Stimulated activated CD8-positive, alpha-beta memory T cell treated with anti-CD3 and anti-CD28 coated beads, Interleukin-15, amount 100 ng/mL, for 1 hour (primary cell): Measurements from ENCODE around the gene LAMTOR2.

Experiments
- DNase-seq: peaks from one replicate; pipeline ENCODE4 v3.0.0-alpha.2; 2020; ENCODE audit warnings: low read depth

The LAMTOR2 gene

DNA sequence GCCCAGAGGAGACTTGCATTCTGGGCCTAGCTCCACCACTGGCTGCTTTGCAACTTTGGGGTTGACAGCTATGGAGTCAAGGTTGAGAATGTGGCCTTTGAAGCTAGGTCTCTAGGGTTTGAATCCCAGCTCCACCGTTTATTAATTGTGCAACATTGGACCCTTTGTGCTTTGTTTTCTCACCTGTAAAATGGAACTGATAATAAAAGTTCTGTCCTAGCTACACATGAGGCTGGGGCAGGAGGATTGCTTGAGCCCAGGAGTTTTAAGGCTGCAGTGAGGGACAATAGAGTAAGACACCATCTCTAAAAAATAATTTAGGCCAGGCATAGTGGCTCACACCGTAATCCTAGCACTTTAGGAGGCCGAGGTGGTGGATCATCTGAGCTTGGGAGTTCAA, 44.7 kb downstream of the LAMTOR2 start:
- no peak for DNase-seq

DNA sequence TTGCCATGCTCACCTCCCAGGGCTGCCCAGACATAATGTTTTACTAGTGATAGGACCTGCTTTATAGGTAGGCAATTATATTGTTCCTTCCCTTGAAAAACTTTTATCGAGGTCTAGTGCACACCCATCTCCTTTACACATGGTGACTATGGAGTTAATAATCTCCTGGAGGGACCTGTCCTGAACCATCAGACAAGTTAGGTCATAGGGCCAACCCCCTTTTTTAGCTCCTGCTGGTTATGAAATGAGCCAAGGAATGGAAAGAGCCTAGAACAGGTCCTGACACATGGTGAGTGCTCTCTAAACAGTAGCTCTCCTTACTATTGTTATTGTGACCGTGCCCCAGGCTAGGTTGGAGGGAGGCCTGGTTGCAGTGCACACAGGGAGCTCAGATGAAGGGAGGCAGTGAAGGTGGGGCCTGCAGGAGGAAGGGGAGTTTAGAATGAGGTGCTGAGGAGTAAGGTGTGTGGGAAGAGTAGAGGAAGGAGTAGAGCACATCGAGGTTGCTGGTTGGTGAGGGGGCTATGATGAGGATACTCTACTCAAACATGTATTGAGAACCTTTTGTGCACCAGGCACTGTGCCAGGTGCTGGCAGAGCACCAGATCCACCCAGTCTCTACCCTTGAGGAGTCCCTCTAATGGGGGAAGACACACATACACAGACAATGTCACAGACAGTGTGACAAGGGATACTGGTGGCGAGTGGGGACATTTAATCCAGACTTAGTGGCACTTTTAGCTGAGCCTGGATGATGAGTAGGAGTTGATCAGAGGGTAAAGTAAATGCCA, 45.8 kb downstream of the LAMTOR2 start:
- no peak for DNase-seq

DNA sequence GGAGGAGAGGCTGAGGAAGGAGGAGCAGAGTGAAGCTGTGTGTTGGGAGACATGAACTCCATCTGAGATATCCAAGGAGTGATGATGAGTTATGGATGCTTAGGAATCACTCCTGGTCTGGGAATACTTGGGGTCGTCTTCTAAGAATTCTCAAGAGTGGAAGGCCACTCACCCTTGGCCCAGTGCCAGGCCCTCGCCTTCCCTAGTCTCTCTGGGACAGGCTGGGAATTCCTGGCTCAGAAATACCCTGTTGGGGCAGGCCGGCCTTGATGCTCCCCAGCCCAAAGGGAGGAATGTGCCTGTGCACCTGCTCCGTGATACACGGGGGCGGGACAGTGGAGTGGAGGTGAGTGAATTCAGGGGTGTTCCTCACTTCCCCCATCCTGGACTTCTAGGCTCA, 47.3 kb downstream of the LAMTOR2 start:
- DNase-seq, result no peak

DNA sequence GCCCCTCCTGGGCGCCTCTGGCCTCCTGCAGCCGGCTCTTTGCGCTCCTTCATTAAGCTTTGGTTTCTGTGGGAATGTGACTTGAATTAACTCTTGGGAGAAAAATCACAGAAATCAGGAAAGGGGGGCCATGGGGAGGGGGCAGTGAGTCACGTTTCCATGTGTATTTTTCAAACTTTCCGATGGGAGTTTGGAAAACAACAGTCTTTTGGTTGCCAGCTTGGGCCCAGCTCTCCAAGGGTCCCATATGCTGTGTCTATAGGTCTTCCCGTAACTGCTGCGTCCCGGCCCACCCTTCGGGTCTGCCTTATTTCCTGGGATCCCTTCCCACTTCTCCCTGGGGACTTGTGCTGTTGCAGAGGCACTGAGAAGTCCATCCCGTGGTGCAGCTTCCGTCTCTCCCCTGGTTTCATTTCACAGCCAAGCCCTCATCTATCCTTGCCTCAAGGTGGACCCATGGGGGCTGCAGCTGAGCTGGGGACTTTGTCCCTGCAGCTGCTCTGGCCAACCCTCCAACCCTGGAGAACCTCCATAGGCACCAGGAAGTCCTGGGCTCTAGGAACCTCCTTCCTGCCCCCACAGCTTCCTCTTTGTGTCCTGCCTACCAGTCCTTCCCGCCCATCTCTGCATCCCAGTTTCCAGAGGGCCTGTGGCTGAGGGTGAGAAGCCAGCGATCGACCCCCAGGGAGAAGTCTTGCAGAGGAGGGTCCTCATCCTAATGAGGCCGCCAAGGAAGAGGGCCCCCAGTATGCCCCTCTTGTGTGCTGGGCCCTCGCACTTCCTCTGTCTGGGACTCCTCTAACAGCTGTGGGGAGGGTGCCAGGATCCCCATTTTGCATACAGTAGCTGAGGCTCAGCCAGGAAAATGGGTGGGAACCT, 48.3 kb downstream of the LAMTOR2 start:
- no peak for DNase-seq

DNA sequence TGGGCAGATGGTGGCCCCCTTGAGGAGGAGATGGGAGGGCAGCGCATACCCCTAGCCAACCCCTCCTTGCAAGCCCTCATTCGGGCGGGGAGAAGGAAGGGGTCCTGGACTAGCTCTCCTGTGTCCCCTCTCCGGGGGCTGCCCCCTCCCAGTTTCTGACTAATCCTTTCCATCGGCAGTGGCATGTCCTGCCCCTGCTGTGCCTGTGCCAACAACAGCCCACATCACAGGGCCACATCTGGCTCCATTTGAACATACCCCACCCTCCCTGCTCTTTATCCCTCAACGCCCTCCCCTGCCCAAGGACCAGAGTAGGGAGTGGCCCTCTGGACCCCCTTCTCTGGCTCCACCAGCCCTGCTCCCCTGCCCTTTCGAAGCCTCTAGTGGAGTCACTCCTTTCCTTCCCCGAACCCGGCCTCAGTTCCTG, 49.0 kb downstream of the LAMTOR2 start:
- DNase-seq, result no peak

DNA sequence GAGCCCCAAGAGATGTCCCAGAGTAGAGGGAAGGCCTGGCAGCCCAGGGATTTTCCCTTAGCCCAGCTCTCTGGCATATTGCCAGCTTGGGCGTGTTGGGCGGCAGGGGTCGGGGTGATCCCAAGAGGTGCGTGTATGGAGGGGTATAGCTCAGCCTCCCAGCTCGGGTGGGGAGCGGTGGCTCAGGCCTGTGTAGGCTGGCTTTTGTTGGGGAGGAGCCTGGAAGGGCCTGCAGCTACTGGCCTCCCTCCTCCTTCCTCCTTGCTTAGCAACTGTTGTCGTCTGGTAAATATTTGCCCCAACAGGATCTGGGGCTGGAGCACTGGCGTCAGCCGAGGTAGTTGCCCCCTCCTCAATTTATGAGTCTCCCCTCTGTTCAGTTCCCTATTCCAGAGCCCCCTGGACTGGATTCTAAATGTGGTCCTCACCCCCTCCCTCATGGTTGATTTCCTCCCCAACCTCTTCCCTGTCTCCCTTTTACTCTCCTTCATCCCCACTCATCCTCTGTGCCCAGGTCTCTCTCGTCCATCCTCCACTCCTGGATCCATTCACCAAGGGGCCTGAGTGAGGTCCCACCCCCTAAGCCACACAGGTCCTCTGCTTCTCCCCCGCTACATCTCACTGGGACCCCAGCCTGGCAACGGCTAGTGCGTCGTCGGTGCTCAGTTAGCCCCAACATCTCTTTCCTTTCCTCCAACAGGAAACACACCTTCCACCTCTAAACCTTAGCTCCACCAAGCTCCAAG, 49.7 kb downstream of the LAMTOR2 start:
- no peak for DNase-seq

DNA sequence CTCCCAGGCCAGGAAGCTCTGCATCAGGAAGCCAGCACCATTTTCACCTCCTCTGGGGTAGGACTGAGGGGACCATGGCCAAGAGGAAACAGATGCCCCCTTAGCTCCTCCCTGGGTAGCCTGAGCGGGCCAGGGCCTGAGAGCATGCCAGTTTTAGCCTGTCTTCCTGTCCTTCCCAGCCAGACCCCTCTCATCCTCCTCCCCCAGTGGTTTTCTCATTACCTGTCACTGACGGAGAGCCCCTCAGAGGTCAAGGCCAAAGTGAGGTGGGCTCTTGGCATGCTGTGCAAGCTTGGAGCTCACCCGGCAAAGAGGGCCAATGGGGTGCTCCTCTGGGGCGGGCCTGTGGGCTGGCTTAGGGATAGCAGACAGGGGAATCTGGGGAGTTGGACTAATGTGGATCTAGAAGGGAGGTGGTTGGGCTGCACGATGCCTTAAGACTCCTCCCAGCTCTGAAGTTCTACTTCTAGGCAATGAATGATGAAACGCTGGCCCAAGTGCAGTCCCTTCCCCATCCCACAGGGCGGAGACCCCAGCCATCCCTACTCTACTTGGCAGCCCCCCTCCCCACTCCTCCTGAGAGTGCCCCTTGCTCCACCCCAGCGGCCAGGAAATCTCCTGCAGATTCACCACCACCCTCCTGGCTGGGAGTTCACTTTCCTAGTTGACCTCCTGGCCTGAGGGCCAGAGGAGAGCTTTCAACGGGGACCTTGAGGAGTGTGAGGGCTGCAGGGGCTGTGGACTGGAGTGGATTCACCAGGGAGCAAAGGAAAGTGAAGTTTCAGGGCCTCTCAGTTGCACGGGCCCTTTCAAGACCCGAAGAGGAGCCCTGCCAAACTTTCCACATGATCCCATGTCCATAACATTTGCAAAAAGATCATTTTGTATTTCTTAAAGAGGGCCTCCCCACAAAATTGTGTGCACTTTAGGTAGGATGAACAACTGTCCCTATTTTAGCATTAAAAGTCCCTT, 50.6 kb downstream of the LAMTOR2 start:
- DNase-seq, result no peak

DNA sequence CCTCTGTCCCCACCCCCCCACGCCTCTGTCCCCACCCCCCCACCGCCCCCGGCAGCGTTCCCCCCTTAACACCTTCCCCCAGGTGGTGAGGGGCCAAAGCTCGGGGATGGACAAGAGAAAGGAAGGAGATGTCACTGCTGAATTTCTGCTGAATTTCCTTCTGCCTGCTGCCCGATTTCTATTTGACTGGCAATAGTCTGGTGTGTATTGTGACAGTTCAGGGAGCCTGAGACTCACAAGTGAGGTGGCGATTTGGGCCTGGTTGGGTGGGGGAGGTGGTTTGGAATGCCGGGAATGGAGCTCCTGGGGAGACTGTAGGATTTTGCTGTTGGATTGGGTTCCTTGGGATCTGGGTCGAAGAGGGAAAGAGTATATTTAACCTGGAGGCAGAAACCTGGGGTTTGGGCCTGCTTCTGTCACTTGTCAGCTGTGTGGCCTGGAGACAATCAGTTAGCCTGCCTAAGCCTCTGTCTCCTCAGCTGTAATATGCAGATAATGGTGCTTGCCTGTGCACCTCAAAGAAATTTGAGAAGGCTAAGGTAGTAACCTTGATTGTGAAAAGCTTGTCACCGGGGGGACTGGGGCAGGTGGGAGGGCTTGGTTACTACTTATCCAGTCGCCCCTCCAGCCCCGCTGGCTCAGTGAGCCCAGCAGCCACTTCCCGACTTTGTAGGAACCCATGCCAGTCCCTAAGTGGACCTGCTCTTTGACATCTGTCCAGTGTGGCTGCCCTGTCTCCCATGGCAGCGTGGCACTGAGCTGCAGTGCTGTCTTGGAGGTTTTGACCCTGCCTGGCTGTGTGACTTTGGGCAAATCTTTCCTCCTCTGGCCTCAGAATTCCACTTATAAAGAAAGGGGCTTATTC, 52.3 kb downstream of the LAMTOR2 start:
- DNase-seq, result no peak

DNA sequence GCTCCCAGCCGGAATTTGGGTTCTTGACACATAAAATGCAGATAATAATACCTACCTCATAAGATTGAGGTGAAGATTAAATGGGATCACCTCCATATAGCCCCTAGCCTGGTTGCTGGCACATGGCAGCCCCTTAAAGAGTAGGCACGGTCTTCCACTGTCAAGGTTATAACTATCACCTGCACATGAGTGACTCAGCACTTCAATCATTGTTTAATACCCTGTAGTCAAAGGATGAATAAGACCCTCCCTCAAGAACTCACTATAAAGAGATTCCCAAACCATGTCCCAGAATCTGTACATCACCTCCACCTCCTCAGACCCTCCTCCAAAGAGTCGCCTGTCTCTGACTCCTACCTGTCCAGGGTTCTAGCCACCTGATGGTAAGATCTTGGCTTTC, 53.5 kb downstream of the LAMTOR2 start:
- DNase-seq, result no peak
